H4 (cell line): ENCODE data around the gene ADARB2. TPM values are rescaled to one million over a fixed set of nuclear protein-coding genes. Genes with fewer than 3 reads are reported as not detected.
"Not testable (repeated sequence)": the region's sequence is repeated elsewhere in the genome, so short reads cannot be mapped to it uniquely, and the experiment has no call there.

ENCODE experiments used
- DNase-seq: peaks from one replicate; pipeline ENCODE4 v3.0.0-alpha.2; 2015; ENCODE audit warnings: low spot score
- total RNA-seq: library from RNA; depleted of rRNA; stranded (reverse); fragments of >200 nt; shearing (Covaris generic); gene quantifications from 2 replicates; pipeline ENCODE4 v1.2.3, GENCODE V29; 2014

ADARB2 gene
- total RNA-seq, 1 experiment from 2014 or later = 0.21 TPM

GRCh38 chr10:1398626-1399410 is 338.5 kb downstream of the ADARB2 start:
- no peak for DNase-seq

- not testable (repeated sequence) for DNase-seq
These were observed 339.2 kb downstream of the ADARB2 start for GRCh38 chr10:1398116-1398515.

- no peak for DNase-seq
These were observed 341.1 kb downstream of the ADARB2 start for GRCh38 chr10:1396297-1396635.

- DNase-seq = no peak
These were observed 341.6 kb downstream of the ADARB2 start for GRCh38 chr10:1395481-1396296.

- DNase-seq = no peak
These were observed 342.3 kb downstream of the ADARB2 start for GRCh38 chr10:1395025-1395480.

- no peak for DNase-seq
These were observed 343.0 kb downstream of the ADARB2 start for GRCh38 chr10:1394155-1394912.

- DNase-seq = no peak
These were observed 343.8 kb downstream of the ADARB2 start for GRCh38 chr10:1393481-1393880.

GRCh38 chr10:1392127-1392526 is 345.2 kb downstream of the ADARB2 start:
- no peak for DNase-seq

GRCh38 chr10:1390200-1390599 is 347.1 kb downstream of the ADARB2 start:
- DNase-seq = no peak

GRCh38 chr10:1384026-1384425 is 353.3 kb downstream of the ADARB2 start:
- DNase-seq = no peak

GRCh38 chr10:1382711-1383110 is 354.6 kb downstream of the ADARB2 start:
- no peak for DNase-seq

GRCh38 chr10:1381339-1381738 is 356.0 kb downstream of the ADARB2 start:
- no peak for DNase-seq

GRCh38 chr10:1380088-1380671 is 357.1 kb downstream of the ADARB2 start:
- DNase-seq = no peak

- DNase-seq = no peak
These were observed 357.7 kb downstream of the ADARB2 start for GRCh38 chr10:1379601-1380000.

- no peak for DNase-seq
These were observed 358.9 kb downstream of the ADARB2 start for GRCh38 chr10:1378473-1378872.

- DNase-seq = no peak
These were observed 359.5 kb downstream of the ADARB2 start for GRCh38 chr10:1377740-1378397.

GRCh38 chr10:1377231-1377630 is 360.1 kb downstream of the ADARB2 start:
- no peak for DNase-seq

GRCh38 chr10:1376384-1376945 is 360.9 kb downstream of the ADARB2 start:
- DNase-seq = no peak

GRCh38 chr10:1375346-1376170 is 361.8 kb downstream of the ADARB2 start:
- DNase-seq = no peak
